ENCODE results near the gene TSR3. TPM values are rescaled to one million over a fixed set of nuclear protein-coding genes. Genes with fewer than 3 reads are reported as not detected.

TSR3 gene
- total and polyA plus RNA-seq, 10 donors = 31.1 to 73.1 (median 47.2) TPM

GRCh38 chr16:1309888-1310831, 41.5 kb downstream of the TSR3 start:
- peak; percentile 93 for DNase-seq
- H3K9me3 ChIP-seq = no peaks in the 10 kb centered on the region
- WGBS, 5 donors = 1% methylated on average over 42 to 77 of the region's 77 CpGs
- no peaks in the 10 kb centered on the region for H3K27me3 ChIP-seq (replicated peaks in 1 of 7)
- intact Hi-C loops (cut with DNase I; ENCODE audit: low total_unique reads) = no loop called here
- H3K4me3 ChIP-seq = peak overlapping the region; percentile 81 to 96 (median 86)
- H3K27ac ChIP-seq = peak overlapping the region; percentile 65 to 99 (median 97)
- H3K36me3 ChIP-seq = peaks cover 3 to 38% (median 26%) of the 10 kb centered on the region in 6 donors
- H3K4me1 ChIP-seq = peaks cover 24 to 74% (median 60%) of the 10 kb centered on the region in 6 donors
- TF ChIP-seq POLR2AphosphoS5 (IDR thresholded peaks at IDR 0.05) = peak in 1 of 3 donors; percentile 5
- no peak for TF ChIP-seq POLR2A (IDR thresholded peaks at IDR 0.05)
- no peak for TF ChIP-seq CTCF (IDR thresholded peaks at IDR 0.05 in 8 of 11, conservative IDR thresholded peaks at IDR 0.05 in 3 of 11)

- Histone ChIP-seq H3K27ac (peak within 1 kb of the TSS; percentile 96 to 99 (median 98)), H3K4me3 (peak within 1 kb of the TSS; percentile 81 to 96 (median 86)), H3K9me3 (no peaks in the 10 kb centered on the region), H3K27me3 (replicated peaks in 1 of 7) (no peaks in the 10 kb centered on the region), H3K36me3 (peaks cover 0 to 28% (median 16%) of the 10 kb centered on the region in 6 donors), H3K4me1 (peaks cover 24 to 74% (median 62%) of the 10 kb centered on the region in 6 donors)
- peak; percentile 97 for DNase-seq
- intact Hi-C loops (cut with DNase I; ENCODE audit: low total_unique reads) = no loop called here
- peak; percentile 80 to 89 (median 81) for TF ChIP-seq POLR2AphosphoS5 (IDR thresholded peaks at IDR 0.05)
- no peak for TF ChIP-seq CTCF (IDR thresholded peaks at IDR 0.05 in 8 of 11, conservative IDR thresholded peaks at IDR 0.05 in 3 of 11)
- TF ChIP-seq POLR2A (IDR thresholded peaks at IDR 0.05) = peak in 2 of 3 donors; percentile 18 to 55
- 0 to 1% (median 0%) methylated on average over 16 to 117 of the region's 117 CpGs for WGBS, 5 donors
Measured at GRCh38 chr16:1308977-1309885, 42.4 kb downstream of the TSR3 start, which contains the start of gene UBE2I. UBE2I (plus strand) TSS chr16:1309636; CDS start chr16:1314031, 4,395 bp downstream.

- peak overlapping the region; percentile 43 to 96 (median 70) for H3K4me3 ChIP-seq
- no peak for TF ChIP-seq POLR2AphosphoS5 (IDR thresholded peaks at IDR 0.05)
- H3K4me1 ChIP-seq = peaks cover 24 to 74% (median 63%) of the 10 kb centered on the region in 6 donors
- peak overlapping the region; percentile 96 to 99 (median 98) for H3K27ac ChIP-seq
- 4 to 9% (median 5%) methylated on average over 17 to 42 of the region's 43 CpGs for WGBS, 5 donors
- no peaks in the 10 kb centered on the region for H3K9me3 ChIP-seq
- intact Hi-C loops (cut with DNase I; ENCODE audit: low total_unique reads) = no loop called here
- no peaks in the 10 kb centered on the region for H3K27me3 ChIP-seq (replicated peaks in 1 of 7)
- DNase-seq = no peak
- H3K36me3 ChIP-seq = peaks cover 0 to 19% (median 8%) of the 10 kb centered on the region in 6 donors
Measured at GRCh38 chr16:1308036-1308976, 43.4 kb downstream of the TSR3 start.

Data from spleen (tissue), 11 donors.